C4-2B (cell line): Measurements from ENCODE around the gene ZNF185.
A peak's percentile ranks its signal among the peaks of the same experiment; 100 is the strongest.

ENCODE experiments used
- H3K27ac ChIP-seq: fragments of 450-650 bp; 2 replicates; pipeline ENCODE4 v1.5.1; 2017
- ZFX ChIP-seq: fragments of 450-650 bp; IDR thresholded peaks from 2 replicates; pipeline ENCODE4 v1.6.1; 2017
- TF ChIP-seq, protein P1 (sequence below): fragments of 450-650 bp; conservative IDR thresholded peaks from 2 replicates; pipeline ENCODE4 v1.5.1; 2017; ENCODE audit warnings: mild to moderate bottlenecking

ZNF185 gene

DNA sequence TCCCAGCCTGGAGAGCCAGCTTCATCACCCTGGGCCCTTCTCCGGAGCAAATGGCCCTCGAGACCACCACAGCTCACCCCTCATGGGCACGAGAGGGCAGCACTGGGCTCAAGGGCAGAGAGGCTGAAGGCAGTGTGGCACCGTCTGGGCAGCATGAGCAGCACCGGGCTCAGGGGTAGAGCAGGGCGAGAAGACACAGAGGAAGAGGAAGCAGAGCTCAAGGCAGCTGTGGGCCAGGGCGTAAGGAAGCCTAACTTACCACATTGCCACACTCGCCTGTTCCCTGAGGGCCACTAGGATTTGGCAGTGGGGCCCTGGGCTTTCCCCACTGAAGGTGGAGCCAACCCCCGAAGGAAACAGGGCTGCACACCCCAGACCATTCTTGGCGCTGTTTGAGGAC lies 15.5 kb downstream of the ZNF185 start:
- H3K27ac ChIP-seq = no peak overlapping the region
- TF ChIP-seq ZFX = no peak
- TF ChIP-seq, protein P1, sequence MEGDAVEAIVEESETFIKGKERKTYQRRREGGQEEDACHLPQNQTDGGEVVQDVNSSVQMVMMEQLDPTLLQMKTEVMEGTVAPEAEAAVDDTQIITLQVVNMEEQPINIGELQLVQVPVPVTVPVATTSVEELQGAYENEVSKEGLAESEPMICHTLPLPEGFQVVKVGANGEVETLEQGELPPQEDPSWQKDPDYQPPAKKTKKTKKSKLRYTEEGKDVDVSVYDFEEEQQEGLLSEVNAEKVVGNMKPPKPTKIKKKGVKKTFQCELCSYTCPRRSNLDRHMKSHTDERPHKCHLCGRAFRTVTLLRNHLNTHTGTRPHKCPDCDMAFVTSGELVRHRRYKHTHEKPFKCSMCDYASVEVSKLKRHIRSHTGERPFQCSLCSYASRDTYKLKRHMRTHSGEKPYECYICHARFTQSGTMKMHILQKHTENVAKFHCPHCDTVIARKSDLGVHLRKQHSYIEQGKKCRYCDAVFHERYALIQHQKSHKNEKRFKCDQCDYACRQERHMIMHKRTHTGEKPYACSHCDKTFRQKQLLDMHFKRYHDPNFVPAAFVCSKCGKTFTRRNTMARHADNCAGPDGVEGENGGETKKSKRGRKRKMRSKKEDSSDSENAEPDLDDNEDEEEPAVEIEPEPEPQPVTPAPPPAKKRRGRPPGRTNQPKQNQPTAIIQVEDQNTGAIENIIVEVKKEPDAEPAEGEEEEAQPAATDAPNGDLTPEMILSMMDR = peak; percentile 7; the same call in 1 of the 2 replicates

DNA sequence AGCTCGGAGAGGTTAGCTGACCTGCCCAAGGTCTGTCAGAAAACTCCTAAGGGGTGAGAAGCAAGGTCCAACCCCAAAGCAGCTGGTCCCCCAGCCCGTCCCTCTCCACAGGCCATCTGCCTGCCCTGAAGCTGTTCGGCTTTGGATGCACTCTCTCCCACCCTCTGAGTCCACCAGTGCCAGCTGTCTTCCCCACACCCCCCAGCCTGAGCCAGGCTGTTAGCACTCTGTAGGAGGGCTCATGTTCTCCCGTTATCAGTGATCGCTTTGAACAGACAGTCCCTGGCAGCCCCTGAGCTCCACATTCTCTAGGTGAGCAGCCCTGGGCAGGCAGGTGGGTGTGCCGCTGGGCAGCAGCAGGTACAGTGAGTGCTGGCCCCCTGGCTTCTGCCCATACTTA lies 16.0 kb downstream of the ZNF185 start:
- H3K27ac ChIP-seq = no peak overlapping the region
- TF ChIP-seq, protein P1 = no peak
- no peak for TF ChIP-seq ZFX

DNA sequence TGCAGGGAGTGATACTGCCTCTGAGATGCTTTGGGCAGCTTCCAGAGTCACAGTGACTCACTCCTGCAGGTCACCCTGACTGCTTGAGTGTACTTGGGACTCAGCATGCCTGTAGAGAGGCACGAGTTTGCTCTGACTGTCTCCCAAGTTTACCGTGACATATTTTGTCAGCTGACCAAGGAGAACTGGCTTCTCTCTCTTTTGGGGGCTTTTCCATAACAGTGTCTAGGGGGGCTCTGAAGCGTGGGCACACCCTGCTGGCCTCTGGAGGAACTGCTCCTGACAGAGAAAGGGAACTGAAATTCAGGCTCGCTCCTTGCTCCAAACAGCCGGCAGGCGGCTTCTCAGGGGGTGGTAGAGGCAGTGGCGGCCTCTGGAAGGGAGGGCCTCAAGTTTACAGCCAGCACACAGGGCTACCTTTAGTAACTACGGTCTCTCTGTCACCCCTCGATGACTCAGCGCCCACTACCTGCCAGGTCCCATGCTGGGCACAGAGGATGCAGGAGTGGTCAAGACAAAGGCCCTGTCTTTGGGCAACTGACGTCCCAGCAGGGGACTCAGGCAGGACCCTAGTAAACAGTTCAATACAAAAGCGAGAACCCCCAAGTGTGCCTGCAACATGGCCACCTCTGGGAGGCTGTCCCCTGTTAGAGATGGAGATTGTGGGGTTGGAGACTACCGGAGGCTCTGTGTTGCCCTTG lies 17.8 kb downstream of the ZNF185 start:
- TF ChIP-seq ZFX = no peak
- TF ChIP-seq, protein P1 = peak; percentile 75
- no peak overlapping the region for H3K27ac ChIP-seq

DNA sequence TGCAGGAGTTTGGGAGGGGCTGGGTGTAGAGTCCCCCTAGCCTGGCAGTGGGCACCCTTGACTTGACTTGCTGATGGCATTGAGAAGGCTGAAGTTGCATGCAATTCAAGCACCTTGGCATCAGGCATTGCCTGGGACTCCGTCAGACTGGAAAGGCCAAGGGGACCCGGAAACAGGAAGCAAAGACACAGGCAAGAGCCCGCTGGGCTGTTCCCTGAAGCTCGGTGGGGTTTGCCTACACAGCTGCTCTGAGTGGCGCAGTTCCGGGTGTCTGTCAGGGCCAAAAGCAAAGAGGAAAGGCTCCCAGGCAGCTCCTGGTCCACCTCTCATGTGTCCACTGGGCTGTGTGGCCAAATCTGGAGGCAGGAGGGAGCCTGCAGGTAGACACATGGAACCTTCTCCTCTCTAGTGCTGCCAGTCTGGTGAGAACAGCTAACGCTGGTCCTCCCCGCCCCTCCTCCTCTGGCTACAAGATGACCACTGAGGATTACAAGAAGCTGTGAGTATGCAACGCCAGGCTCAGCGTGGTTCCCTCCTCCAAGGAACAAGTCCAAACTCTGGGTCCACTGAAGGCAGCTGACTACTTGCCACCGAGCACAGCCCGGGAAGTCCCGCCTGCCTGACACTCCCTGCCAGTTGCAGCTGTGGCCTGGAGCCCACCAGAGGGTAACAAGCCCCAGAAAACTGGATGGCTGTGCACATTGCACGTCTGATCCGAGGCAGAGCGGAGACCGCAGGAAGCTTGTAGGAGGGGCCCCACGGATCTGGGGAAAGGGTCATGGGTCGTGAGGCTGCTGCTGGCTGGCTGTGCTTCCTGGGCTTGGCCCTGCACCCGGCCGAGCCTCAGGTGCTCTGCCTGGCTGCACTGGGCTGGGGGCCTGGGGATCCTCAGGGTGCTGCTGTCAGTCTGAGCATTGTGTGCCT lies 20.1 kb downstream of the ZNF185 start:
- no peak overlapping the region for H3K27ac ChIP-seq
- no peak for TF ChIP-seq ZFX
- TF ChIP-seq, protein P1 = no peak

DNA sequence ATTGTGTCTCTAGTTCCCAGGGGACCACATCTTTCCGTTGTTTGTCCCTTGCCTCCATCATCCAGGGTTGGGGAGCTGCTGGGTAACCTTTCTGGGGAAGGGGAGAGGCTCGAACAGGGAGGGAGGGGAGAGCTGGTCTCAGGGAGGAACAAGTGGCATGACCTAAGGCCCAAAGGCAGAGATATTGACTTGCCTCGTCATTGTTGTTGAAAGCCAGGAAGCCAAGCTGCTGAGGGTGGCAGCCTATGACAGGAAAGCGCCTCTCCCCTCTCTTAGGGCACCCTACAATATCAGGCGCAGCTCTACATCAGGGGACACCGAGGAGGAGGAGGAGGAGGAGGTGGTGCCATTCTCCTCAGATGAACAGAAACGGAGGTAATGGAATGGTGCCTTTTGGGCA lies 20.8 kb downstream of the ZNF185 start:
- no peak for TF ChIP-seq ZFX
- TF ChIP-seq, protein P1 = no peak
- H3K27ac ChIP-seq = no peak overlapping the region

DNA sequence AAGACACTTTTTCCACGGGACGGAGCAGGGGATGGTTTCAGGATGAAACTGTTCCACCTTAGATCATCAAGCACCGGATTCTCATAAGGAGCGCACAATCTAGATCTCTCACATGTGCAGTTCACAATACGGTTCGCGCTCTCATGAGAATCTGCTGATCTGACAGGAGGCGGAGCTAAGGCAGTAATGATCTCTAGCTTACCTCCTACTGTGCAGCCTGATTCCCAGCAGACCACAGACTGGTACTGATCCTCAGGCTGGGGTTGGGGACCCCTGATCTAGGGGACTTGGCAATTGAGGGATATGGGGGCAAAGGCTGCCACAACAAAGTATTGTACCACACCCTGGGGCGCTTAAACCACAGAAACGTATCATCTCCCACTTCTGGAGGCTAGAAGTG lies 25.7 kb downstream of the ZNF185 start:
- H3K27ac ChIP-seq = no peak overlapping the region
- TF ChIP-seq ZFX = no peak
- TF ChIP-seq, protein P1 = no peak

DNA sequence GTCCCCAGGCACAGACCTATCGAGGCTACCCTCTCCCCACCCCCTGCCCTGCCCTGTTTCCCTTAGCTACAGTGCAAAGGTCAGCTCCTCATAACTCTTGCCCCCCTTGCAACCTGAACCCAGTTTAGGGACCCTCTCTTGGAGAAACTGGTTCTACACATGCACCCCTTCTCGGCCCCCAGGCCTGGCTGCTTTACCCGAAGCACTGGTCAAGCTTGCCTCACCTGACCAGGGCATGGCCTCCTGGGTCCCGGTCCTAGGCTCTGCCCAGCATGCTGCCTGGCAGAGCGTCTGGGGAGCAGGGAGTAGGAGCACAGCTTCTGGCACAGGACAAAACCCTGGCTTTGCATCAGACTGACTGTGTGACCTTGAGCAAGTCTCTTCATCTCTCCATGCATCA lies 28.0 kb downstream of the ZNF185 start:
- TF ChIP-seq, protein P1 = no peak
- no peak for TF ChIP-seq ZFX
- H3K27ac ChIP-seq = 0 out of 2 replicates have a peak overlapping the region, but pooled peaks have one; percentile 14
